B cell (primary cell): ENCODE data around the gene MSN. TPM values are rescaled to one million over a fixed set of nuclear protein-coding genes. Genes with fewer than 3 reads are reported as not detected.
A peak's percentile ranks its signal among the peaks of the same experiment; 100 is the strongest.

Experiments
- ATAC-seq: fragments of 200-7000 bp; cut with Tn5 transposase; one replicate; pipeline ENCODE4 v1.10.0; 2021; ENCODE audit warnings: low read depth, mild to moderate bottlenecking, moderate number of reproducible peaks, moderate library complexity
- CTCF ChIA-PET: fragments of 350-600 bp; sonication (Branson Sonifier 250); formaldehyde crosslinking; loops from one replicate; lab custom pipeline; 2021; ENCODE audit warnings: antibody characterized with exemption, inconsistent platforms; lab: Charles Lee
- POLR2A ChIA-PET: fragments of 350-600 bp; sonication (Branson Sonifier 250); formaldehyde crosslinking; loops from one replicate; lab custom pipeline; 2021; ENCODE audit warnings: antibody characterized with exemption; lab: Charles Lee
- DNase-seq: peaks from one replicate; pipeline ENCODE4 v3.0.0; 2013
- H2AFZ ChIP-seq: 2 replicates; pipeline ENCODE4 v1.6.1; 2012; ENCODE audit warnings: mild to moderate bottlenecking, low read depth, low read length; ENCODE audit not compliant: insufficient read depth, poor library complexity, severe bottlenecking
- H3K27ac ChIP-seq, 2 donors: 1 replicate in 1 of 2; 2 replicates in 1 of 2; pipeline ENCODE4 v1.5.1; 2012 to 2013; ENCODE audit warnings: low read length in 2 of 2, mild to moderate bottlenecking in 2 of 2, moderate library complexity in 1 of 2
- H3K27me3 ChIP-seq, 4 experiments: fragments of 200-600 bp in 1 of 4; sonication (generic) in 1 of 4; replicated peaks in 1 of 4; 1 replicate in 2 of 4; 2 replicates in 2 of 4; pipeline versions ENCODE4 v1.6.1 to v1.7.0; 2013 to 2016; ENCODE audit warnings: low read length in 3 of 4, mild to moderate bottlenecking in 2 of 4, mixed read lengths in 1 of 4, moderate library complexity in 1 of 4; ENCODE audit not compliant: insufficient read depth in 4 of 4, control insufficient read depth in 3 of 4; ENCODE audit errors: control extremely low read depth in 1 of 4
- H3K36me3 ChIP-seq, 2 experiments: replicated peaks in 1 of 2; 1 replicate in 1 of 2; 2 replicates in 1 of 2; pipeline versions ENCODE4 v1.6.1 to v1.7.1; 2013; ENCODE audit warnings: low read length in 1 of 2; ENCODE audit not compliant: insufficient read depth in 2 of 2, control insufficient read depth in 1 of 2; ENCODE audit errors: control extremely low read depth in 1 of 2, extremely low read depth in 1 of 2
- H3K4me1 ChIP-seq, 2 donors: fragments of 200-600 bp in 1 of 2; sonication (generic) in 1 of 2; 1 replicate in 1 of 2; 2 replicates in 1 of 2; pipeline versions ENCODE4 v1.5.1 to v1.6.1; 2013 to 2017; ENCODE audit warnings: low read length in 2 of 2; ENCODE audit not compliant: control insufficient read depth in 2 of 2, insufficient read depth in 2 of 2
- H3K4me2 ChIP-seq: replicated peaks from 2 replicates; pipeline ENCODE3; 2012; ENCODE audit warnings: mild to moderate bottlenecking, low read depth, low read length; ENCODE audit not compliant: poor library complexity, severe bottlenecking
- H3K4me3 ChIP-seq, 5 experiments: fragments of 200-600 bp in 1 of 5; sonication (generic) in 1 of 5; 1 replicate in 3 of 5; 2 replicates in 2 of 5; pipeline versions ENCODE4 v1.5.1 to v1.7.0; 2011 to 2016; ENCODE audit warnings: low read length in 4 of 5, mild to moderate bottlenecking in 4 of 5, low read depth in 2 of 5, control low read depth in 1 of 5, moderate library complexity in 1 of 5; ENCODE audit not compliant: insufficient read depth in 1 of 5; ENCODE audit errors: control extremely low read depth in 1 of 5, extremely low read depth in 1 of 5
- H3K79me2 ChIP-seq: fragments of 200-600 bp; sonication (generic); one replicate; pipeline ENCODE4 v1.6.0; 2016; ENCODE audit warnings: low read length; ENCODE audit not compliant: control insufficient read depth, insufficient read depth
- H3K9ac ChIP-seq: fragments of 200-600 bp; sonication (generic); 2 replicates; pipeline ENCODE4 v1.6.1; 2017; ENCODE audit warnings: mild to moderate bottlenecking, low read length, moderate library complexity
- H3K9me3 ChIP-seq, 3 donors: one replicate each; pipeline versions ENCODE4 v1.6.1 to v1.7.1; 2013; ENCODE audit warnings: low read length in 2 of 3; ENCODE audit not compliant: control insufficient read depth in 2 of 3, insufficient read depth in 1 of 3; ENCODE audit errors: control extremely low read depth in 1 of 3
- H4K20me1 ChIP-seq: 2 replicates; pipeline ENCODE4 v1.6.0; 2012; ENCODE audit warnings: mild to moderate bottlenecking, low read length; ENCODE audit not compliant: insufficient read depth, control insufficient read depth, poor library complexity, severe bottlenecking
- H3K27ac Mint-ChIP-seq: one replicate; pipeline ENCODE4 v1.8.0; 2021; ENCODE audit warnings: mixed read lengths
- H3K27me3 Mint-ChIP-seq: one replicate; pipeline ENCODE4 v1.8.0; 2021; ENCODE audit warnings: mixed read lengths
- H3K4me1 Mint-ChIP-seq: one replicate; pipeline ENCODE4 v1.8.0; 2021; ENCODE audit warnings: mixed read lengths
- H3K4me3 Mint-ChIP-seq: one replicate; pipeline ENCODE4 v1.8.0; 2021; ENCODE audit warnings: mixed read lengths
- H3K9me3 Mint-ChIP-seq: one replicate; pipeline ENCODE4 v1.8.0; 2022; ENCODE audit warnings: mixed read lengths; ENCODE audit not compliant: insufficient read depth
- CTCF ChIP-seq: fragments of 200-600 bp; IDR thresholded peaks from one replicate; pipeline ENCODE4 v1.8.0; 2022; ENCODE audit warnings: antibody characterized with exemption, mild to moderate bottlenecking
- EZH2 ChIP-seq: IDR thresholded peaks from 2 replicates; pipeline ENCODE4 v1.6.1; 2012; ENCODE audit warnings: borderline replicate concordance, low read depth, mild to moderate bottlenecking, moderate library complexity, low read length; ENCODE audit not compliant: insufficient read depth, poor library complexity, severe bottlenecking
- WGBS: methylation state at CpG from one replicate; pipeline ENCODE4 v1.1.5; 2013; ENCODE audit warnings: missing lambda C conversion rate; ENCODE audit not compliant: insufficient coverage; 5-methylcytosine and 5-hydroxymethylcytosine counted together
- intact Hi-C: fragments of 100-400 bp; cut with micrococcal nuclease; formaldehyde crosslinking; loops from one replicate; pipeline ENCODE4 v1.10.0; 2022
- polyA plus RNA-seq: library from polyadenylated mRNA; depleted of rRNA; stranded (reverse); fragments of >200 nt; gene quantifications from 2 replicates; pipeline ENCODE4 v1.2.3, GENCODE V29; 2012
- total RNA-seq, 2 donors: library from RNA; stranded (reverse); fragments of 120-200 nt in 1 of 2; gene quantifications; 1 replicate in 1 of 2; 2 replicates in 1 of 2; pipeline versions ENCODE4 v1.2.3 to v1.2.4, GENCODE V29; 2013 to 2022

The MSN gene
- total and polyA plus RNA-seq, 2 donors (not counting 1 experiment from before 2014, with no cell fraction given) = 181 to 414 TPM

GRCh38 chrX:65681810-65682209 is 14.4 kb downstream of the MSN start:
- H3K4me1 ChIP-seq = peaks cover 88 to 90% of the 10 kb centered on the region in 2 donors
- ATAC-seq (no peak), DNase-seq (no peak)
- Mint-ChIP-seq H3K4me1 (peaks cover 83% of the 10 kb centered on the region), H3K27ac (peak overlapping the region; percentile 46), H3K27me3 (no peaks in the 10 kb centered on the region), H3K4me3 (no peak overlapping the region), H3K9me3 (no peaks in the 10 kb centered on the region)
- H3K9ac ChIP-seq = peak overlapping the region; percentile 10
- ChIA-PET CTCF (no interaction called here), POLR2A (no interaction called here)
- peak overlapping the region; percentile 19 for H3K4me2 ChIP-seq
- peaks cover 99% of the 10 kb centered on the region for H3K79me2 ChIP-seq
- no peaks in the 10 kb centered on the region for H3K9me3 ChIP-seq
- H4K20me1 ChIP-seq = peaks cover 49% of the 10 kb centered on the region
- no peak overlapping the region for H3K4me3 ChIP-seq
- H3K36me3 ChIP-seq = peaks cover 0 to 10% of the 10 kb centered on the region in 2 experiments
- TF ChIP-seq CTCF = no peak
- no peak for TF ChIP-seq EZH2
- intact Hi-C loops = no loop called here
- no peaks in the 10 kb centered on the region for H3K27me3 ChIP-seq
- H3K27ac ChIP-seq = peak overlapping the region in 1 of 2 donors; percentile 64
- H2AFZ ChIP-seq = no peak overlapping the region

- ATAC-seq = no peak
- Histone ChIP-seq H3K27ac (peak overlapping the region; percentile 34 to 83), H3K4me1 (peaks cover 91 to 92% of the 10 kb centered on the region in 2 donors), H3K4me3 (peak overlapping the region in 1 of 5 experiments; percentile 10), H3K36me3 (peaks cover 0 to 6% of the 10 kb centered on the region in 2 experiments), H3K9me3 (no peaks in the 10 kb centered on the region), H4K20me1 (peaks cover 41% of the 10 kb centered on the region), H3K9ac (no peak overlapping the region), H3K79me2 (peaks cover 99% of the 10 kb centered on the region), H3K27me3 (no peaks in the 10 kb centered on the region), H2AFZ (no peak overlapping the region), H3K4me2 (peak overlapping the region; percentile 31)
- intact Hi-C loops = no loop called here
- peak overlapping the region; percentile 74 for H3K27ac Mint-ChIP-seq
- H3K27me3 Mint-ChIP-seq = no peaks in the 10 kb centered on the region
- no peaks in the 10 kb centered on the region for H3K9me3 Mint-ChIP-seq
- DNase-seq = no peak
- peaks cover 85% of the 10 kb centered on the region for H3K4me1 Mint-ChIP-seq
- WGBS = no CpG with 5 or more reads among the region's 1 CpG
- POLR2A ChIA-PET = no interaction called here
- TF ChIP-seq CTCF (no peak), EZH2 (no peak)
- CTCF ChIA-PET = no interaction called here
- H3K4me3 Mint-ChIP-seq = peak overlapping the region; percentile 37
Measured at GRCh38 chrX:65685112-65685511, 17.7 kb downstream of the MSN start.
